LNCAP (cell line): ENCODE measurements around the gene ANXA10.

Experiments used
- TF ChIP-seq, protein P1 (sequence below): fragments of 450-650 bp; IDR thresholded peaks from 2 replicates; pipeline ENCODE4 v1.5.1; 2017; ENCODE audit warnings: mild to moderate bottlenecking

The ANXA10 gene

DNA sequence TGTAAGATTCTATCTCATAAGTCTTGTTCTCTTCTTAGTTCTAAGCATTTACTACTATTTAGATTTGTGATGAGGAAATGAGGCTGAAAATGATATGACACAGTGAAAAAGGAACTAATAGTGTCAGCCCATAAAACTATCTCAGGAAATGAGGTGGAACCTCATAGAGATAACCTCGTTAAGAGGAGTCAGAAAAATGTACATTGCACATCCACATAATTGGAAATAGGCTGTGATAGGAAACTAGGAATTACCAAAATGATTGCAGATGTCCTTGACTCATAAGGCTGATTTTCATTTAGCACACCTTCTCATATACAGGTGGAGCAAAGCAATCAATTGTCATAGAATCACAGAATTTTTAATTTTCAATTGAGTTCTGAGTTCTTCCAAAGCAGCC, 26.8 kb downstream of the ANXA10 start:
- TF ChIP-seq, protein P1, sequence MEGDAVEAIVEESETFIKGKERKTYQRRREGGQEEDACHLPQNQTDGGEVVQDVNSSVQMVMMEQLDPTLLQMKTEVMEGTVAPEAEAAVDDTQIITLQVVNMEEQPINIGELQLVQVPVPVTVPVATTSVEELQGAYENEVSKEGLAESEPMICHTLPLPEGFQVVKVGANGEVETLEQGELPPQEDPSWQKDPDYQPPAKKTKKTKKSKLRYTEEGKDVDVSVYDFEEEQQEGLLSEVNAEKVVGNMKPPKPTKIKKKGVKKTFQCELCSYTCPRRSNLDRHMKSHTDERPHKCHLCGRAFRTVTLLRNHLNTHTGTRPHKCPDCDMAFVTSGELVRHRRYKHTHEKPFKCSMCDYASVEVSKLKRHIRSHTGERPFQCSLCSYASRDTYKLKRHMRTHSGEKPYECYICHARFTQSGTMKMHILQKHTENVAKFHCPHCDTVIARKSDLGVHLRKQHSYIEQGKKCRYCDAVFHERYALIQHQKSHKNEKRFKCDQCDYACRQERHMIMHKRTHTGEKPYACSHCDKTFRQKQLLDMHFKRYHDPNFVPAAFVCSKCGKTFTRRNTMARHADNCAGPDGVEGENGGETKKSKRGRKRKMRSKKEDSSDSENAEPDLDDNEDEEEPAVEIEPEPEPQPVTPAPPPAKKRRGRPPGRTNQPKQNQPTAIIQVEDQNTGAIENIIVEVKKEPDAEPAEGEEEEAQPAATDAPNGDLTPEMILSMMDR = no peak

DNA sequence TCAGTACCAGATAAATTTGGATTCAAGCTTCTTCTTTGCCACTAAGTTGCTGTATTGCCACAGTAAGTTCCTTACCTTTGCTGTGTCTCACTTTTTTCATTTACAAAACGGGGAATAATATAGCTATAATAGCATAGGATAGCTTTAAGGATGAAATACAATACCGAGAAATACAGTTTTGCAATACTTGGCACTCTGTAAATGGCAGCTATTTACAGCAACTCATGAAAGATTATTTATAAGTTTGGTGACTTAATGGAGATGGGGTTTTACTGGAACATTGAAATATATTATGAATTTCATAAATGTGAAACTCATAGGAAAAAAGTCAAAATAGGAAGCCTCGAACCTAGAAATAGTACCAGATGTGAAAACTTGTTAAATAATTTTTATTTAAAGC, 27.6 kb downstream of the ANXA10 start:
- TF ChIP-seq, protein P1 = no peak

DNA sequence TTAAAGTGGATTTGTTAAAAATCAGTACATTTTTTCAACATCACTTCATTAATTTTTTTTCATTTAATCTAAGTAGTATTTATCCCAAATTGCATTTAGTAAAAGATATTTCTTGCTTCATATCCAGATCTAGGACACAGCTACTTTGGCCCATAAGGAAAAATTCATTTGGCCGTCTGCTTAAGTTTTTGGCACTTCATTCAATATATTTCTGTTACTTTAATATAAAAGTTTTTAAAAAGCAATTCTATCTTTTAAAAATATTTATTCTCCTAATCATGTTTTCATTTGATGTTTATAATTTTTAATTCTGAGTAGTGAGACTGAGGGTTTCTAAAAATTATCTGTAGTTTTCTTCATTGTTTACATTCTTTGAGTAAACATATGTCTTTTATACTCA, 28.5 kb downstream of the ANXA10 start:
- TF ChIP-seq, protein P1 = no peak

DNA sequence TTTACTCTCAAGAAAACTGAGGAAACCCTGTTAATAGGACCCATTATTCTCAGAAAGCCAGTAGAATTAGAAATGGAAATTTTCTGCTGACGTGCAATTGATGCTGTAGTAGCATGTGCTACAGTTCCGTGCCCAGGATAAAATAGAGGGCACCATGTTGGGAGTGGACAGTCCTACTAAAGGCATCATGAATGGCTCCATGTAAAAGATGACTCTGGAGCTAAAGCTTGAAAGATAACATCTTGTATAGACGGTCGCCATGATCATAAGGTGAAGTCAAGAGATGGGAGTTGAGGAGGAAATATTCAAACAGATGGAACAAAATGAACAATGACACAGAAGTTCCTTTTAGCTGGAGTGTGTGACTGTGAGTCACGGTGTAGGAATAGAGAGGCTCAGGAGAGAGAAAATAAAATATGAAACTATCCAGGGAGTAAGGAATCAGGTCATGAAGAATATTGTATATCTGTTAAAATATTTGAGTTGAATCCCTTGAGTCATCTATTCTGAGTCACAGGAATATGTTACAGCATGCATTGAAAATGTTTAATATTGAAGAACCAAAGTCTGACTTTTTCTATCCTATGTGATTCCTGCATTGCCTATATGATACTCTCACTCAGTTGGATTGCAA, 31.8 kb downstream of the ANXA10 start:
- TF ChIP-seq, protein P1 = no peak

DNA sequence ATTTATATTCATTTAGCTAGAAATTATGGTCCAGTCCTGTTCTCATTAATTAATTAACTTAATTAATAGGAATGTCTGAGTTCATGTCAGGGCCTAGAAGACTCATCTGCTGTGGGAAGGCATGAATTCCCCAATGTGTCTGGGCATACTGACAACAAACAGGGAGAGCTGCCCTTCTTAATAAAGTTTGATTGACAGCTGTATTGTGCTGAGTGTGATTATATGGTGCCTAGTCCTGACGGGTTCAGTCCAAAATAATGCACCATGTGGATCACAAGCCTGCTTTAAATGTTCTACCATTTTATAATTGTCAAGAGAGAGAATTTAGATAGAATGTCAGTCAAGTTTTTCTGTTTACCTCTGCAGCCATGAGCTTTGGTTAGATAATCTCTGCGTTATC, 34.6 kb downstream of the ANXA10 start:
- TF ChIP-seq, protein P1 = no peak

DNA sequence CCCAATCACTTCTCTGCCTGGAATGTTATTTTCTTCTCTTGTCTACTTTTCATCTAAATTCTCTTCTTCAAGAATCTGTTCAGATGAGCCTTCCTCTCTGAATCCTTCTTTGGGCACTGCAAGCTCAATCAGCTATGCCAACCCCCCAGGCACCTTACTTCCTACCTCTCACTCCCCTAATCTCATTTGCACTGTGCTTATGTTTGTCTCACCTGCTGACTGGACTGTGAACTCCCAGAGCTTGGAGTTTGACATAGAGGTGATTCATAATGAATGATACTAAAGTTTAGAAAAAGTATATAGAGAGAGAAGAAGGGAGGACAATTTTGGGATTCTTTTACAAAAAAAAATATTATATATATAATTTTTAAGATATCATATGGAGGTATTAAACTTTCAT, 36.3 kb downstream of the ANXA10 start:
- TF ChIP-seq, protein P1 = no peak

DNA sequence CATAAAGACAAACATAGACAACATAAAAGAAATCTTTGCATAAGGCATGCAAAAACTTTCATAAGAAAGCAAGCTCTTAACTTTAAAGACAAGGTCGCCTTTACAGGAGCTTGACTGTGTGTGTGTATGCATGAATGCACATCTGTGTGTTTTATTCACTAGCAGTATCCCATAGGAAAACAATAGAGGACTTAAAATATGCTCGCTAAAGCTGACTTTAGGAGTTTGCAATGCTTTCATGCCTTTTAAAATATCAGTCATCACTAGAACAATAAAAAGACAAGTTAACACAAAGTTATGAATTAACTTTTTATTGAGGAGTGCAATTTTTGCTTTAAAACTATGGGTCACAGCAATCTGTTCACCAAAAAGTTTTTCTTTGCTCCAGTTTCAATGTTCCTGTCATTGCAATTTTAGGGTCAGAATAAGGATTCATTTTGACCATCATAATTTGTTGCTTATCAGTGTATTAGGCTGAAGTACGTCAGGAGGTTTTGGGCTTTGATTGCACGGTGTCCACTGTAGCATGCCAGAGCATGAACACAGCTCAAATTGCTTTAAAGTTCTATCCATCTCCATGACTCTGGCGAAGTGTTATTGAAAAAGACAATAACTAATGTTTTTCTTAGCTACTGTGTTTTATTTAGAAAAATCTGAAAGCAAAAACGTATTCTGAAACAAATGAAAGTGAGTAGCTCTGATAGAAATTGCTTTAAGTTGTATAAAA, 36.9 kb downstream of the ANXA10 start:
- TF ChIP-seq, protein P1 = no peak
